ENCODE data around the gene GYPC.

Gene GYPC

DNA sequence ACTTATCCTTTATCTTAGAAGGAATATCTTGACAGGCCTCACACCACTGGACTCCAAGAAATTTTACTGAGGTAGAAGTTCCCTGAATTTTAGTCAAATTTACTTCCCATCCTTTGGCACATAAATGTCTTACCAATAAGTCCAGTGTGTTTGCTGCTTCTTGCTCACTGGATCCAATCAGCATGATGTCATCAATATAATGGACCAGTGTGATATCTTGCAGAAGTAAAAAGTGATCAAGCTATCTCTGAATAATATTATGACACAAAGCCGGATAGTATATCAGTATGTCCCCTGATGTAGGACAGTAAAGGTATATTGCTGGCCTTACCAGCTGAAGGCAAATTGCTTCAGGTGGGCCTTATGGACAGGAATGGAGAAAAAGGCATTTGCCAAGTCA is 6.9 kb upstream of the GYPC start:
- no peak for DNase-seq (ENCODE audit: low read depth, low spot score)

DNA sequence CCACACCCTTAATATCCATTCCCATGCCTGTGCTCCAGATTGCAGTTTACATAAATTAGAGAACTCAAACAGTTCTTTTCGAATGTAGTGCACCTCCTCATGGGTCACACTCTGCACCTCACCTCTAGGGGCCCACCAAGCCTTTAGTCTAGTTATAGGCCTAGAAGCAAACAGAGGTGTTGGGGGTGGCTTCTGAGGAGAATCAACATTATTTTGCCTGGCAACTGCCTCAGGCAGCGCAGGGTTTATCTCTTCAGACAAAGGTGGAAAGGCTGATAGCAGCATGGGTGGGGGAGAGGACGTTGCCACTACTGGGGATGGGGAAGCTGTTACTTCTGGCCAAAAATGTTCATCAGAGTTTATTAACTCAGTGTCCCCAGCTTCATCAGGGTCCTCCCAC is 5.0 kb upstream of the GYPC start:
- DNase-seq (ENCODE audit: low read depth, low spot score): no peak

DNA sequence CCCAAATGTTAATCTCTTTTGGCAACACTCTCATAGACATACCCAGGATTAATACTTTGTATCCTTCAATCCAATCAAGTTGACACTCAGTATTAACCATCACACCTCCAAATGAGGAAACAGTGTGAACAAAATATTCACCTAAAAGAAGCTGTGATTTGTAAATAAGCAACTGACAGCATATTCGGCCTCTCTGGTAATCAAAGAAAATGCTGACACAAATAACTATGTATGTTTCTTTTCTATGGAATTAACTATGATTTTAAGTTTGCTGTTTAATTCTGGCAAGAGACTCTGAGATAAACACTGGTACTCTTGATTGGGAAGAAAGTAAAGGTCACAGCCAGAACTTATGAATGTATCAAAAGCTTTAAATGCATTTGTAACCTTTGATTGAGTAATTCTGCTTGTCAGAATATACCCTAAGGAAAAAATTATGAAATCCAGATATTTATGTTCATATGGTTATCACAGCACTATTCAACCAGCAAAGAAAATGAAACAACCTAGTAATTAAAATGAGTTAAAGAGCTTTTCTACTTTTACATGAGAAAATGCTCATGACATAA is 3.6 kb upstream of the GYPC start:
- no peak for DNase-seq (ENCODE audit: low read depth, low spot score)

DNA sequence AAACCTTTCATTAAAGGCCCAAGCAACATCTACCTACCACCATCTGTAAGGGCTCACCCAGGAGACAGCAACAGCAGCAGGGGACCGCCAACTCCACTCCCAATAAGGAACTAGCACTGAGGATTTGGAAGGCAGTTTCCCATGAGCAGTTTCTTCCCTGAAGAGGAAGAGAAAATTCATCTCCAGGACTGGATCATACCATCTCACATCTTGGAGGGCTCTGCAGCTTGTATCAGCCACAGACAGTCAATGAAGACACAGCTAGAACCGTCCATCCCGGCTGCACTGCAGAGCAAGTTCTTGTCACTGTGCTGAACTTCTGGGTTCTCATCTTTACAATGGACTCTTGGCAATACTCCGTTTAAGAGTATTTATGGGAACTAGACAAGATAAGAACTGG is 2.8 kb upstream of the GYPC start:
- no peak for DNase-seq (ENCODE audit: low read depth, low spot score)

DNA sequence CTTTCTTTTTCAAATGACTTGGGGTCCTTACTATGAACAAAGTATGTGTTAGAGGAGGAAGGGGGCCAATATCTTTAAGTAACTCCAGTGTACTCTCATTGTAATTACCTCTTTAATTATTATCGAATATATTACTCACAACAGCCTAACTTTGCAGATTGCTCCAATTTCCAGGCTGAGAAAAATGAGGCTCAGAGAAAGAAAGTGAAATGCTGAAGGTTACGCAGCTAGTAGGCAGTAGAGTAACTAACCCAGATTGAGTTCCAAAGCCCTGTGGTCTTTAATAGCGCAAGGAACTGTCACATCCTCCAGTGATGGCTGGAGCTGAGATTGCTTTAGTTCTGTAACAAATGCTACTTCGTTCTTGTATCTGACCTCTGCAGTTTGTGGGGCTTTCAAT is 2.2 kb upstream of the GYPC start:
- no peak for DNase-seq (ENCODE audit: low read depth, low spot score)

DNA sequence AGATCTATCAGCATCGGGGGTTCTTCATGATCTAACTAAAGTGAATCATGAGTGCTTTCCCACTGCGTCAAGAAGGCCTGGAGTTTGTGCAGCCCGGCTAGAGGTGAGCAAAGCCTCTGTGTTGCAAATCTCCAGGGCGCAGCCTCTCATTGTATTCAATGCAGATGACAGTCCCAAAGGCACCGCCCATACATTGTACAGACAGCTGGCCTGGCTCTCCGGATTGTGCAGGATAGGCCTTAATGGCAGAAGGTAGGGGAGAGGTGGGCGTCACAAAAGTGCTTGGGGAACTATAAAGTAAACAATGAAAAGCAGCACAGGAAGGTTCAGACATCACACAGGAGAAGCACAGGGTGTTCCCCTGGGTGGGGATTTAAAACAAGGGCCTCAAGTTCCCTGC is 907 bp upstream of the GYPC start:
- peak; percentile 64 for DNase-seq (ENCODE audit: low read depth, low spot score)

DNA sequence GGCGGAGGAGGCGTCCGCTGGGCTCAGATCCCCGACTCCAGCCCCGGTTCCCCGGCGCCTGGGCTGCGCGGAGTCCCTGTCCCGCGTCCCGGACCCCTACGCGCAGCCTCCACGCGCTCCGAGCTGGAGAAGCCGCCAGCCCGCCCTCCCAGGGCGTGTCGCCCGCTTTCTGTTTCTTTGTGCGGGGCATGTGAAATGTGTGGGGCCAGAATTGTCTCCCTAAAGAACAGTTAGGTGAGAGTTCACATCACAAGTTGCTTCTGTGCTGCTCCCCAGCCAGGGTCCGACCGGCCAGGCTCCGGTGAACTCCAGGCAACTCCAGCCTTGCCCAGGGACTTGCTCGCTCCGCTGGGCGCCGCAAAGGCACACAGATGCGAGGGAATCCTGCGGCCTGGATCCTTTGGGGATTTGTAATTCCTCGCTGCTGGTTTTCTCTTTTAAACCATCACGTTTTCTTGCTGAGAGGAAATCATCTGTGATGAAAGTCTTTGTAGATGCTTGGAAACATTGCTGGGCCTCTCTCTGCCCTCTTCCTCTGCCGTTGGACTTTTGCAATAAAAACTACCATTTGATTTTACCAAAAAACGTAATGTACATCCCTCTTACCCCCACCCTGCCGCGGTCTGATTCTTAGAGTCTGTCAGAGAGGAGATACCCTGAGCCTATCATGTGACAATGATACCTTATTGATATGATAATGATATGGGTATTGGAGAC is 631 bp downstream of the GYPC start:
- DNase-seq (ENCODE audit: low read depth, low spot score): peak; percentile 67

DNA sequence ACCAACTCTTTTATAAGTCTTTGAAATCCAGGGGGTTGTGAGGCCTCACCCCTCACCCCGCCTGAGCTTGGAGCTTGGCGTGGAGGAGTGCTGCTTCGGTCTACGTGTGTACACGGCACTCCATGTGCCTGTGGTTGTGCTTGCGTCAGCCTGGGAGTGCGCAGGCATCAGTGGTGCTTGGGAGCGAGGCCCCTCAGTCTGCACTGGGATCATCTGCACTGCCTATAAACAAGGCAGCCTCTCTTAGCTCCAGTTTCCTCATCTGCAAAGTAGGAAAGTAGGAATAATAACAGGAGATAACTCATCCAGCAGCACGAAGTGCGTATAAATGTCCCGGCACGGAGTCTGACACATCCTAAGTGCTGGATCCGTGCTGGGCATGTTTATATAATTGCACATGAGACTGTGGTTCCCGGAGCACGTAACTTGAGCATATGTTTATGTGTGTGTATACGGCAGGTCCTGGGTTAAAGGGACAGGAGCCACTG is 1.2 kb downstream of the GYPC start:
- DNase-seq (ENCODE audit: low read depth, low spot score): peak; percentile 73

DNA sequence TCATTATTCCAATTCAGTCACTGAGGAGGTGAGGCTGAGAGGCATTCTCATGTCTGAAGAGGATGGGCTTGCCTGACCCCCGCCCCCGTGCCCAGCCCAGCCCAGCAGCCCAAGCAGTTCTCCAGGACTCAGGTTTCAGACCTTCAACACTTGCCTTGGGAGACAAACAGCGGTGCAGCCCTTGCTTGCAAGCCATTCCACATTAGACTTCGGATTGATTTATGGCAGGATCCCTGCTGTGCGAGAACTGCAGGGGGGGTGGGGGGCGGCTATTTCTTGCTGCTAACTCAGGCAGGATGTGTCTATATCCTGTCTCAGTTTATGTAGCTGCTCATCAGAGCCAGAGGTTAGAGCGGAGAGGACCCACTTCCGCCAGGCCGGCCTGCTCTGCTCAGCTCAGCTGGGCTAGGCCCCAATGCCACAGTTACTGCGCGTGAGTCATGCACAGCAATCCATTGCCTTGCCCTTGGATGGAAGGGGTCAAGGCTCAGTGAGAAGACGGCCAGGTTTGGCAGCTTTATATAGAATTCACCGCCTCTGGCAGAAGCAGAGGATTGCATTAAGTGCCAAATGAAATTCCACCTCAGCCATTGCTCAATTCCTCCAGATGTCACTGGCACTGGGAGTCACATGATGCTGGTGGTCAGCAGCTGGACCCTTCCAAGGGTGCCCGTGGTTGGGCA is 1.8 kb downstream of the GYPC start:
- peak; percentile 97 for DNase-seq (ENCODE audit: low read depth, low spot score)

DNA sequence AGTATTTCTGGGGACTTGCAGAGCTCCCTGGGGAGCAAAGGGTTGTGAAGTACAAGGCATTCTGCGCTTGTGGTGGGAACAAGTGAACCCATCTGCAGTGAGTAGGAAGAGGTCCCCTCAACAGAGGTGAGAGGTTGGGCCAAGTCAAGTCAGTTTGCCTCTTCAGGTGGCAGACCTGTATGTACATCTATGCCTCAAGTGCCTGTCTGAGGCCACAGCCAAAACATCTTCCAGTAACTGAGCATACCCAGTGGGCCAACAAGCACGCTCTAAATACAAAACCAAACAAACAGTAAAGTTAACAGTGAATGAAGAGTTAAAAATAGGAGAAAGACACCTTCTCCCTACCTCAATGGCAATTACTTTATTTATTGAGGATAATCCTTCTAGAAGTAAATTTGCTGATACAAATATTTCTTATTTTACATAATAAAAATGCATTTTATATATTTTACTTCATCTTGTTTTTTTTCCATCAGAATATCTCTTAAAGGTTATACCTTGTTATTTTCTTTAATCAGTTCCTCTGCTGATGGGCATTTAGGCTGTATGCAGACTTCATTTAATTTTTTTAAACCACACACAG is 2.5 kb downstream of the GYPC start:
- DNase-seq (ENCODE audit: low read depth, low spot score): no peak

DNA sequence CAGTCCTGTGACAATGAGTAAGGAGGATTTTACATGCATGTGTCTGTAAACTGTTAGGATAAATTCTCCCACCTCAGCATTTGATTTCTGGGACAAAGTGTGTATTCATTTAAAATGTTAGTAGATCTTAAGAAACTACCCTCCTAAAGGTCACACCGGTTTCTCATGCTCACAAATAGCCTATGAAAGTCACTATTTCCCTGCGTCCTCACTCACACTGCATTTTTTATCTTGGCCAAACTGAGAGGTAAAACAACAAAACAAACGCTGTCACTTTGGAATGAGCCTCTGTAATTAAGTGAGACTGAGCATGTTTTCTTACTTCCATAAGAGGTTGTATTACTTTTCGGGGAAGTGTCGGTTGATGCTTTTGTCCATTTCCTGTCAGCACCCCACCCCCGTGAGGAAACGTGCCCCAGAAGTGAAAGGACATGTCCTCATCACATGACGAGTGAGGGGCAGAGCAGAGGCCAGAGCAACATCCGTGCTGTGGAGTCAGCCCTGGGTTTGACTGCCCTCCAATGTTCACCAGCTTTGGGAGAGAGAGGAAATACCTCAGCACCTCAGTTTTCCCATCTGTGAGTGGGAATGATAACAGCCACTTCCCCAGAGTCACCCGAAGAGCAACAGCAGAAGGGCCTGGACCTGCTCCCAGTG is 3.1 kb downstream of the GYPC start:
- no peak for DNase-seq (ENCODE audit: low read depth, low spot score)

DNA sequence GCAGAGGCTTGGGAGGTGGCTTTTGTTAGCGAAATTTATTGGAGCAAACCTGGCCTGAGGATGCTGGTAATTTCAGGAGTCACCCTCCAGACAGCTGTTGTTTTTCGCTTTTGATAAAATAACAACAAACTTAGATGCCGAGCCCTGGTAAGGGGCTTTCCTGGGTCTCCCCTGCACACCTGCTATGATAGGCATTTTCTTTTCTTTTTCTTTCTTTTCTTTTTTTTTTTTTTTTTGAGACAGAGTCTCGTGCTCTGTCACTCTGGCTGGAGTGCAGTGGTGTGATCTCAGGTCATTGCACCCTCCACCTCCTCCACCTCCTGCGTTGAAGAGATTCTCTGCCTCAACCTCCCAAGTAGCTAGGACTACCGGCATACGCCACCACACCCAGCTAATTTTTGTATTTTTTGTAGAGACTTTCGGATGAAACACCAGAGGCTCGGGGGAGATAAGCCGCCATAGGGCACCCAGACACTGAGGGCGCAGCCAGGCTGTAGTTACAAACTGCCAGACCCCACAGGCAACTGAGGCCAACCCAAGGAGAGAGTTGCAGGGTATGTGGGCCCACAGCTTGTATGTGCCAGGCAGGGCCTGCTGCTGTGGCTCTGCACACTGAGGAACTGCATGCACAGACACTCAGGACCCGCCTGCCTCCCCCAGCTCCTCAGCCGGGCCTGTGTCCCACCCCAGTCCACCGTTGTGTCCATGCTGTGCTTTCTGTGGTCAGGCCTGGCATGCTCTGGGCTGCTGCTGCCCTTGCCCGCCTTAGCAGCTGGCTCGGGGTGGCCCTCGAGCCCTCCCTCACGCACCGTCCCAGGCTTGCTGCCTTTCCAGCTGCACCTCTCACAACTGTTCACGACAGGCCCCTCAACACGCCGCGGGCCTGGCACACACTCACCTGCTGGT is 3.9 kb downstream of the GYPC start:
- no peak for DNase-seq (ENCODE audit: low read depth, low spot score)

DNA sequence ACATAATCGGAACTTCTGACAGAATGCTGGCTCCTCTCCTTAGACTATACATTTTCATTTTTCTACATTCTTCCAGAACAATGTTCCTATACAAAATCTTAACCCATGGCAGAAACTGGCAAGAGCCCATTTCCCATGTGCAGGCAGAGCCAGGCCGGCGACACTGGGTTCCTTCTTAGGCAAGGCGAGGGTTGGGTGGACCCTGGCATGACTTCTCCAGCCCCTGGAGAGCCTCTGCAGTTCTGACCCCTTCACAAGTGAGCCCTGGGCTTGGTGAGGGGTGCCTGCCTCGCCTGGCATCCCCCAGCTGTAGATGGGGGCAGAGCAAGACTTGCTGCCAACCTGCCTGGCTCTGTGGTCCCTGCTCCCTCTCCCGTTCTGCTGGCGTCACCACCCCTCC is 5.0 kb downstream of the GYPC start:
- no peak for DNase-seq (ENCODE audit: low read depth, low spot score)

DNA sequence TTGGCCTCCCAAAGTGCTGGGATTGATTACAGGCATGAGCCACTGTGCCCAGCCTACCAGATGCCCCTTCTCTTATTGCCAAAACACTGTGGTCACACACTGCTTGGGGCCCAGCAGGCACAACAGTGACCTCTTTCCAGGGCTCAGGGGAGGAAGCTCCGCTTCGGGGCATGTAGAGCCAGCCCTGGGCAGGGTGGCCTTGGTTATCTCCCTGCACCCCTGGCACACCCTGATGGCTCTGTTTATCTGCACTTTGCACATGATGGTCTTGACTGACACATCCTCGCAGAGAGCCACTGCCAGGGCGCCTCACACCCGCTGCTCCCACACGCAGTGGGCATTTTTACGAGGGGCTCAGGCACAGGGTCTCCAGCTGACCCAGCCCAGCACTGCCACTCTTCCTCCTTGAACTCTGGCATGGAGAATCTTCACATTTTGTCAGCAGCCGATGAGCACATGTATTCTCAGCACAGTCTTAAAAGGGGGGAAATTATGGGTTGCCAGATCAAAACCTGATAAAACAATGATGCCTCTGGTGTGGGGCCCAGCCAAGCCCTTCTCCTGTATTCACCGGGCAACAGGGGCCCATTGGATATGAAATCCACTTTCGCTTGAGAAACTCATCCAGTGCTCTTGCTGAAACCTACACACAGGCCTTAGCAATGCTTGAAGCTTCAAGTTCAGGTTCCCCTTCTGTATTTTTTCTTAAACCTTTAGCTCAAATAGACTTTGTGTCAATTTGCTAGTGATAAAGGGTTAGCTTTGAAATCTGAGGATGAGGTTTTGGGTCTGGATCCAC is 5.9 kb downstream of the GYPC start:
- DNase-seq (ENCODE audit: low read depth, low spot score): no peak

DNA sequence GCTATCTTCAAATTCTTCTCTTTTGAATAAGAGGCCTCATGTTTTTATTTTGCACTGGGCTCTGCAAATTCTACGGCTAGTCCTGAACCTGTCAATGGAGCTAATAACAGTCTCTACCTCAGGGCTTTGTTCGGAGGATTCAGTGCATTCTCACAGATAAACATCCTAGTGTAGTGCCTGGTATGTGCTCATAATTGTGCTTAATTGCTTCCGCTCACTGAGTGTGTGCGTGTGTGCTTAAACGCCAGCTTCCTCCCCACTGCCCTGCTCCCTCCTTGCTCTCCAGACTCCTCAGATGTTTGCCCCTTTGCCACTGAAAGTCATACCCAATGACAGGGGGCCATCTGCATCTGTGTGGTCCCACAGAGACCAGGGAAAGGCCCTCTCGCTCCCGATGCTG is 6.7 kb downstream of the GYPC start:
- no peak for DNase-seq (ENCODE audit: low read depth, low spot score)

DNA sequence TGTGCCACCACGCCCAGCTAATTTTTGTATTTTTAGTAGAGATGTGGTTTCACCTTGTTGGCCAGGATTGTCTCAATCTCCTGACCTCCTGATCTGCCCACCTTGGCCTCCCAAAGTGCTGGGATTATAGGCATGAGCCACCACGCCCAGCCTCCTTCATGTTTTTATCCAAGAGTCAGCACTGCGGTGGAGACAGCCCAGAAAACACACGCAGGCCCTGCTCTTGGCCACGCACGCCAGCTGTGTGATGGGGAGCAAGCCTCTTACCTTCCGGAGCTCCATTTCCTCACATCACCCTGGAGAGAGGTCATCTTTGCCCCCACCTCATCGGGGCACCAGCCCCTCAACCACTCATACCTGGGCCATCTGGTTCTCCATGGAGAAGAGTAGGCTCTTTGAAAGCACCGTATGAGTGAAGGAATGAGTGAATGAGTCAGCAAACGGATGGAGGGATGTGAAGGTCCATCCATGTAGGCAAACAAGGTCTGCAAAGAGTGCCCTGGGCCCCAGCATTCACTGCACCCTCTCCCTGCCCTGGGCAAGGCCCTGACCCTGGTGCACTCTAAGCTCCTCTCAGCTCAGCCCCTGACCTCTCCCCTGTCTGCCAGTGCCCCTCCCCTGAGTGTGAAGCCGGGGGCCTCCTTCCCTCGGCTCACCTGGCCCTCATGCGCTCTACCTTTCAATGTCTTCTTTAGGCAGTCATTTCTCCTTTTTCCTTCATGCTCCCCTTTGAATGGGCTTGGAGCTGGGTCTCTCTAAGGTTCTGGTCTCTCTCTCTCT is 7.4 kb downstream of the GYPC start:
- DNase-seq (ENCODE audit: low read depth, low spot score): no peak

DNA sequence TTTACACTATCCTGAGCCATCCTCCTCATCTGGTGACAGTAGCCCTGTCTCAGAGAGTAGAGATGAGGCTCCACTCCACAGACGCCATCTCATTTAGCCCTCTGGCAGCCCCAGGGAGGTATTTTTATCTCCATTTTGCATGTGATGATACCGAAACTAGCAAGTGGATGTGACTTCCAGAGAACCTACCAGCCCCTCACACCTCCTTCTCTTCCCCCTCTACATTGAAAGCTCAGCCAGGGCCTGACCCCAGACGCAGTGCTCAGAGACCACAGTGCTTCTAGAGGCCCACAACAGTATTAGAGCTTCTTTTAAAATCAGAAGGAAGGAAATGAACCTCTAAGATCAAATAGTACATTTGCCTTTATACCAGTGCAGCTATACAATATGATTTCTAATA is 8.3 kb downstream of the GYPC start:
- no peak for DNase-seq (ENCODE audit: low read depth, low spot score)

DNA sequence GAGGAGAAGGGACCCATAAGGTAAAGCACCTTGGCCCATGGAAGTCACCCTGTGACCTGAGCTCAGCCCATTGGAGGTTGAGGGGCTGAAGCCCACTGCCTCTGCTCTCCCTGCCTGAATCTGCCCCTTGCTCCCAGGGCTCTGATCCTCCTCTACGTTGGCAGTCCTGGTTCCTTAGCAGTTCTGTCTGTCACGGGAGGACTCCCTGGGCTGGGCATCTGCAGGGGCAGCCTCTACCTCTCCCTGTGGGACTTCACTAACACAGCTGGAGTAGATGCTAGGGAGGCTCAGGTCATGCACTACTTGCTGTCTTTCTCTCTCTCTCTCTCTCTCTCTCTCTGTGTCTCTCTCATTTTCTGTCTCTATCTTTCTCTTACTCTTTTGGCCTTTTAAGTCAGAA is 8.7 kb downstream of the GYPC start:
- DNase-seq (ENCODE audit: low read depth, low spot score): no peak

DNA sequence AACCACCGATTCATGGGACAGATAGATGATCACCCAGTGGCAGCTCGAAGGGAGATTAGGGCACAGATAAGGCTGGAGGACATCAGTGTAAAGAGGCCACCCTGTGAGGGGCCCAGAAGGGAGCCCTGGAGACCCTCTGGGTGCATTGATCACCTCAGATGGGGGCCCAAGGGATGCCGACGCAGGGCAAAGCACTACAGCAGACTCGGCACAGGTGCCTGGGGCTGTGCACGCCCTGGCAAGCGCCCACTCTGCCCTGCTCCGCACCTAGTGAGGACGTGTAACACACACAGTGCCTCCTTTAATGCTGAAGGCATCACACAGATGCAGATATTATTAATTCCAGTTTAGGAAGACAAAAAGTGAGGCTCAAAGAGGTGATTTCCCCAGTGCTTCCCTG is 9.5 kb downstream of the GYPC start:
- DNase-seq (ENCODE audit: low read depth, low spot score): no peak

DNA sequence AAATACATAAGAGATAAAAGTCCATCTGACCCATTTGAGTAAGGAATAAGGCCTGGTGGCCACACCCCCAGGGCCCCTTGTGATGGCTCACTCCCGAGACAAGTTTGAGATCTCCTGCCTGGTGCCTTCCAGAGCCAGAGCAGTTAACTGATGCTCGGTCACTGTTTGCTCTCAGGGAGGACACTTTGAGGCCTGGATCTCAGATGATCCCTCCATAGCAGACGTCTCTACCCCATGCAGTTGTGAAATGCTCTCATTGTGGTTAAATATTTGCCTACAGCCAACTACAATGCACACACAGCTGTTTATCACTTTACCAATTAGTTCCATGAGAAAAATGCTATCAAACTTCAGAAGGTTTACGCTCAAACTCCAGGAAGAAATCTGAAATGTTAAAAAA is 12.3 kb downstream of the GYPC start:
- DNase-seq (ENCODE audit: low read depth, low spot score): no peak
